Endothelial cell of umbilical vein (primary cell): Measurements from ENCODE around the gene CXCL14.

Experiments used
- CTCF ChIP-seq, 2 donors: IDR thresholded peaks; 1 replicate in 1 of 2; 2 replicates in 1 of 2; pipeline ENCODE4 v1.5.1; 2011; ENCODE audit warnings: low read length in 2 of 2, mild to moderate bottlenecking in 2 of 2, moderate library complexity in 2 of 2, control low read depth in 1 of 2, inconsistent platforms in 1 of 2, low read depth in 1 of 2; ENCODE audit not compliant: insufficient read depth in 1 of 2; ENCODE audit errors: extremely low read depth in 1 of 2
- EZH2 ChIP-seq: IDR thresholded peaks from 2 replicates; pipeline ENCODE4 v1.6.1; 2012; ENCODE audit warnings: borderline replicate concordance, low read depth, mild to moderate bottlenecking, moderate library complexity, low read length, inconsistent platforms; ENCODE audit not compliant: severe bottlenecking
- MAX ChIP-seq: IDR thresholded peaks from 2 replicates; pipeline ENCODE4 v1.6.1; 2011; ENCODE audit not compliant: insufficient read depth, insufficient read length
- MYC ChIP-seq: IDR thresholded peaks from one replicate; pipeline ENCODE4 v1.6.1; 2011; ENCODE audit warnings: mild to moderate bottlenecking, low read depth, low read length
- POLR2A ChIP-seq: IDR thresholded peaks from 2 replicates; pipeline ENCODE4 v1.6.1; 2012; ENCODE audit warnings: low read depth, mild to moderate bottlenecking, control low read depth, low read length
- POLR2AphosphoS5 ChIP-seq: IDR thresholded peaks from 2 replicates; pipeline ENCODE4 v1.6.1; 2012; ENCODE audit warnings: low read depth, mild to moderate bottlenecking, control low read depth, low read length, moderate library complexity; ENCODE audit not compliant: insufficient read depth

- TF ChIP-seq POLR2A (no peak), CTCF (IDR thresholded peaks at IDR 0.05; ENCODE audit: extremely low read depth in 1 of 2, insufficient read depth in 1 of 2, low read depth in 1 of 2, low read length in 2 of 2) (peak; percentile 74 to 83), EZH2 (no peak), POLR2AphosphoS5 (no peak), MYC (no peak), MAX (no peak)
These were observed 27.0 kb downstream of the CXCL14 start for GRCh38 chr5:135551593-135552447.
